ENCODE measurements around the gene SUSD2.

- TF ChIP-seq USF2 (IDR thresholded peaks at IDR 0.05; ENCODE audit: low read depth, low read length) (no peak), CTCF (conservative IDR thresholded peaks at IDR 0.05; ENCODE audit: low read depth, low read length) (no peak), RAD21 (IDR thresholded peaks at IDR 0.05; ENCODE audit: low read length) (no peak), MXI1 (IDR thresholded peaks at IDR 0.05; ENCODE audit: borderline replicate concordance, low read depth, low read length) (no peak), POLR2A (IDR thresholded peaks at IDR 0.05; ENCODE audit: low read depth, low read length) (no peak), CEBPB (IDR thresholded peaks at IDR 0.05; ENCODE audit: low read depth, low read length) (peak; percentile 65; the same call in 1 of the 2 replicates), SMC3 (IDR thresholded peaks at IDR 0.05; ENCODE audit: low read depth, low read length) (no peak), MAZ (IDR thresholded peaks at IDR 0.05; ENCODE audit: borderline replicate concordance, low read depth, low read length) (no peak), ELK1 (IDR thresholded peaks at IDR 0.05; ENCODE audit: borderline replicate concordance, low read depth, low read length) (no peak), BHLHE40 (IDR thresholded peaks at IDR 0.05; ENCODE audit: low read depth, low read length) (no peak)
Measured at GRCh38 chr22:24141586-24141985, 39.7 kb upstream of the SUSD2 start.

Measured in IMR-90 (cell line).